Karpas-422 (cell line): ENCODE results near the gene MAB21L4. TPM values are rescaled to one million over a fixed set of nuclear protein-coding genes. Genes with fewer than 3 reads are reported as not detected.
A peak's percentile ranks its signal among the peaks of the same experiment; 100 is the strongest.

Experiments used
- DNase-seq: peaks from one replicate; pipeline ENCODE4 v3.0.0-alpha.2; 2015
- H2AFZ ChIP-seq: fragments of 200-600 bp; sonication (generic); 2 replicates; pipeline ENCODE4 v1.6.1; 2014; ENCODE audit warnings: antibody characterized with exemption, low read length, mixed read lengths
- H3K27ac ChIP-seq: fragments of 200-600 bp; sonication (generic); 2 replicates; pipeline ENCODE4 v1.5.1; 2014; ENCODE audit warnings: mild to moderate bottlenecking, low read length, moderate library complexity
- H3K27me3 ChIP-seq: fragments of 200-600 bp; sonication (generic); 2 replicates; pipeline ENCODE4 v1.6.1; 2014; ENCODE audit warnings: low read length, mixed read lengths
- H3K36me3 ChIP-seq: fragments of 200-600 bp; sonication (generic); 2 replicates; pipeline ENCODE4 v1.6.1; 2014; ENCODE audit warnings: low read length, mixed read lengths; ENCODE audit not compliant: insufficient read depth
- H3K4me1 ChIP-seq: fragments of 200-600 bp; sonication (generic); 2 replicates; pipeline ENCODE4 v1.6.1; 2014; ENCODE audit warnings: mild to moderate bottlenecking, low read length, mixed read lengths
- H3K4me2 ChIP-seq: fragments of 200-600 bp; sonication (generic); 2 replicates; pipeline ENCODE4 v1.6.1; 2014; ENCODE audit warnings: low read length, low read depth, mild to moderate bottlenecking; ENCODE audit not compliant: poor library complexity, severe bottlenecking
- H3K4me3 ChIP-seq: fragments of 200-600 bp; sonication (generic); 2 replicates; pipeline ENCODE4 v1.5.1; 2014; ENCODE audit warnings: mild to moderate bottlenecking, antibody characterized with exemption, low read length, mixed read lengths
- H3K79me2 ChIP-seq: fragments of 200-600 bp; sonication (generic); 2 replicates; pipeline ENCODE4 v1.6.1; 2014; ENCODE audit warnings: mild to moderate bottlenecking, low read length, mixed read lengths
- H3K9ac ChIP-seq: fragments of 200-600 bp; sonication (generic); 2 replicates; pipeline ENCODE4 v1.6.0; 2014; ENCODE audit warnings: low read length
- H3K9me2 ChIP-seq: fragments of 200-600 bp; sonication (generic), shearing (Covaris generic); replicated peaks from 2 replicates; pipeline ENCODE4 v1.6.0; 2014; ENCODE audit warnings: mild to moderate bottlenecking, low read length, moderate library complexity; ENCODE audit not compliant: insufficient read depth
- H3K9me3 ChIP-seq: fragments of 300-700, 200-600 bp; sonication (generic); 2 replicates; pipeline ENCODE4 v1.6.1; 2014; ENCODE audit warnings: low read length, mixed read lengths
- H4K20me1 ChIP-seq: fragments of 200-600 bp; sonication (generic); 2 replicates; pipeline ENCODE4 v1.6.1; 2014; ENCODE audit warnings: mild to moderate bottlenecking, antibody characterized with exemption, low read length, low read depth; ENCODE audit not compliant: insufficient read depth
- total RNA-seq: library from RNA; depleted of rRNA; stranded (reverse); fragments of >200 nt; shearing (Covaris generic); gene quantifications from 2 replicates; pipeline ENCODE4 v1.2.3, GENCODE V29; 2014; ENCODE audit warnings: low replicate concordance

The MAB21L4 gene
- total RNA-seq, 1 experiment from 2014 or later, result not detected

DNA sequence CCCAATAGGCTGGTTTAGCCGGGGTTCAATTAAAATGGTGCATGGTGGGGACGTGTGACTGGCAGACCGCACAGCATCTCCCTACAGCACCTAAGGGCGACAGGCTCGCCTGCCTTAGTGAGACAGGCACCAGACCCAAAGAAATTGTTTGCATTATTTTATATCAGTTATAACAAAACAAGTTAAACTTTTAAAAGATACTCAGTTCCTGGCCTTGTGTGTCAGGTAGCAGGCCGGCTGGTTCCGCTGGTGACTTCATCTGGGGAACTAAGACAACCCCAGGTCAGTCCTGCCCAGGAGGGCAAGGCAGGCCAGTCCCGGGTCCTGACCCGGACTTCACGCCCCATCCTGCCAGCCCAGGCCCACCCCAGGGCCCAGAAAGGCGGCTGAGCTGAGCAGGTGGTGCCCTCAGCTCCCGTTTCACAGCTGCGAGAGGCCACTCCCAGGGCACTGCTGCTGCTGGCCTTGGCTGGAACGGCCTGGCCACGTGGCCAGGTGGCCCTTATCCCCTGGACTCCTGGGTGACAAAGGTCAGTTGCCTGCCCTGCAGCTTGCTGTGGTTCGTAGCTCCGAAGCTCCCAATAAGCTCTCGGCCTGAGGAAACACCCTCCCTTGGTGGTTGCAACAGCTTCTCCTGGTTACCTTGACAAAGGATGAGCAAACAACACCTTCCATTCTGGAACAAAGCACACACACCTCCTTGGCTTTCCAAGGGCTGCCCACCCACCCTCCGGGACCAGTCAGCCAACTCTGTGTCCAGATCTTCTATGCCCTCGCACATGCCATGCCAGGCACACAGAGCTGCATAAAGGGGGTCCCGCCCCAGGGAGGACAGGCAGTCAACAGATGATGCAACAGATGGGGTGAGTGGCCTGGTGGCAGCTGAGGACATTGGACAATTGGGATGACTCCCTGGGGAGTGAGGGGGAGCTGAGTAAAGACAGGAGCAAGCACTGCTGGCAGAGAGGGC is 38.6 kb downstream of the MAB21L4 start:
- H4K20me1 ChIP-seq, result no peaks in the 10 kb centered on the region
- no peaks in the 10 kb centered on the region for H3K36me3 ChIP-seq
- DNase-seq, result no peak
- H3K9ac ChIP-seq, result no peak overlapping the region
- H3K9me2 ChIP-seq, result no peaks in the 10 kb centered on the region
- no peaks in the 10 kb centered on the region for H3K27me3 ChIP-seq
- no peak overlapping the region for H3K4me2 ChIP-seq
- H3K4me1 ChIP-seq, result no peaks in the 10 kb centered on the region
- no peaks in the 10 kb centered on the region for H3K9me3 ChIP-seq
- no peak overlapping the region for H3K27ac ChIP-seq
- H3K4me3 ChIP-seq, result no peak overlapping the region
- H2AFZ ChIP-seq, result no peak overlapping the region
- H3K79me2 ChIP-seq, result no peaks in the 10 kb centered on the region

DNA sequence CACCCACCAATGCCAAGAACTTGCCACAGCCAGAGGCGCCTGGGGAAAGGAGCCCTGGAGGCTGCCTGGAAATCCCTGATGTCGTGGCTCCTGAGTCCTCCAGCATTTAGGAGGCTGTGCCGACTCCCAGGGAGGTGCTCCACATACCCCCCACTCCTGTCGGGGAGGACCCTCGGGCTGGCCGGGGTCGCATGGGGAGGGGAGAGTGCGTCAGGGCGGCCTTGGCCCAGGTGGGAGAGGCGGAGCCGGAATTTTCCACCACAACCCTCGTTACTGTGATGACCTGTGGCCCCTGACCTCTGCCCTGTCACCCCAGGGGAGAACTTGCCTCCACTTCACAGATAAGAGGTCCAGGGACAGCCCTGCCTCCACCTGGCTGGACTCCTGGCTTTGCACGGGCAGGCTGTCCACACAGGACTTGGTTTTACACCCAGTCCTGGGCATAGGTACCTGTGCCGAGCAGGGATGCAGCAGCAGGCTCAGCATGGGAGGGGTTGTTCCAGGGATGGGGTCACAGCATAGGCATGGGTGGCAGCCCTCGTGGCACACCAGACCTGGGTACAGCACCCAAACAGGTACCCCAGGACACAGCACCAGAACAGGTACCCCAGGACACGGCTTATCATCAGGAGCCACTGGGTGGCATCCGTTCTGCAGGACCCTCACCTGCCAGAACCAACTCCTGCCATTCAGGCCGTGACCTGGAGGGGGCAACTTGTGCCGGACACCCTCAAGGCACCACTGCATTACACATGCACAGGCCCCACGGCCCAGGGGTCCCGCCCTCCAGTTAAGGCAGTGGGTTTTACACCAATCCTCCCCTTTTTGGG is 39.6 kb downstream of the MAB21L4 start:
- Histone ChIP-seq H3K27me3 (no peaks in the 10 kb centered on the region), H3K9ac (no peak overlapping the region), H3K36me3 (no peaks in the 10 kb centered on the region), H3K9me3 (no peaks in the 10 kb centered on the region), H2AFZ (no peak overlapping the region), H3K9me2 (no peaks in the 10 kb centered on the region), H3K79me2 (no peaks in the 10 kb centered on the region), H3K27ac (no peak overlapping the region), H3K4me3 (no peak overlapping the region), H3K4me2 (no peak overlapping the region), H4K20me1 (no peaks in the 10 kb centered on the region), H3K4me1 (no peaks in the 10 kb centered on the region)
- DNase-seq, result peak; percentile 75

DNA sequence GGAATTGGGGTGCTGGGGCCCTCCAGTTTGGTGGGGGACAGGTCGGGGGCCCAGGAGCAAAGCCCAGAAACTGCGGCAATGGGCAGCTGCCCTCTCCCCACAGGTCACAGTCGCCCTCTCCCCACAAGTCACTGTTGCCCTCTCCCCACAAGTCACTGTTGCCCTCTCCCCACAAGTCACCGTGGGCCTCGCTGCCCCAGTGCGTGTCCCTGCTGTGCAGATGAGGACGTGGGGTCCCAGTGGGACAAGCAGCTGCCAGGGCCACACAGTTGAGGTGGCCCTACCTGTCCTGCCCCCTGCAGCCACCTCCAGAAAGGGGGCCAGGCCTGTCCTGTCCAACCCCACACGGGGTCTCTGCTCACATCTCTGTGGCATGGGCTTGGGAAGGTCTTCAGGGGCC is 40.3 kb downstream of the MAB21L4 start:
- H3K9me2 ChIP-seq, result no peaks in the 10 kb centered on the region
- no peaks in the 10 kb centered on the region for H3K9me3 ChIP-seq
- no peaks in the 10 kb centered on the region for H3K79me2 ChIP-seq
- no peak overlapping the region for H3K4me2 ChIP-seq
- H3K9ac ChIP-seq, result no peak overlapping the region
- H3K4me3 ChIP-seq, result no peak overlapping the region
- no peaks in the 10 kb centered on the region for H4K20me1 ChIP-seq
- H3K4me1 ChIP-seq, result no peaks in the 10 kb centered on the region
- no peaks in the 10 kb centered on the region for H3K36me3 ChIP-seq
- H3K27me3 ChIP-seq, result no peaks in the 10 kb centered on the region
- H2AFZ ChIP-seq, result no peak overlapping the region
- H3K27ac ChIP-seq, result no peak overlapping the region
- DNase-seq, result no peak

DNA sequence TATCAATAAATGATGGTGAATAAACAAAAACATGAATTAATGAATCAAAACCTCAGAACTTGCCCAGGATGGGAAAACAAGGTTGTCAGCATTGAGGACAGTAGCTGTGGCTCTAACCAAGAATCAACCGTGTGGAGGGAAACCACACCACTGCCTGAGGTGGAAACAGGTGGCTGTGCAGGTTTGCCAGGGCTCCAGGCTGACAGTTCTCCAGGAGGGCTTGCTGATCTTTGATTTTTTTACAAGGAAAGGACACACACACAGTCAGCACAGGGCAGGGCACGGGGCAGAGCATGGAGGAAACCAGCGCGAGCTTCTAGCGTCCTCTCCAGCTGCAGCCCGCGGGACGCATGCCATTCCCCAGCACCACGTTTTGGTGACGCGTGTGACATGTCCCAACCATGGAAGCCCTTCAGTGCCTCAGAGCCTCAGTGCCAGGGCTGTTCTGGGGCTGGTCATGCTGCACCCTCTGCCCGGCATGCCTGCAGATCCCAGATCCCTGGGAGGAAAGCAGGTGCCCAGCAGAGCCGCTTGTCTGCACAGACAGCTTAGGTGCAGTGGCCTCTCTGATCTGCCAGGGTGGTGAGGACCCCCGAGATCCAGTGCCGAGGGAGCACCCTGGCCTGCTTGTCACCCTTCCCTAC is 43.2 kb downstream of the MAB21L4 start:
- Histone ChIP-seq H2AFZ (no peak overlapping the region), H3K4me2 (no peak overlapping the region), H3K9ac (no peak overlapping the region), H3K27ac (no peak overlapping the region), H3K27me3 (no peaks in the 10 kb centered on the region), H3K9me3 (no peaks in the 10 kb centered on the region), H3K9me2 (no peaks in the 10 kb centered on the region), H3K4me3 (no peak overlapping the region), H3K4me1 (no peaks in the 10 kb centered on the region), H3K79me2 (no peaks in the 10 kb centered on the region), H3K36me3 (no peaks in the 10 kb centered on the region), H4K20me1 (no peaks in the 10 kb centered on the region)
- DNase-seq, result no peak

DNA sequence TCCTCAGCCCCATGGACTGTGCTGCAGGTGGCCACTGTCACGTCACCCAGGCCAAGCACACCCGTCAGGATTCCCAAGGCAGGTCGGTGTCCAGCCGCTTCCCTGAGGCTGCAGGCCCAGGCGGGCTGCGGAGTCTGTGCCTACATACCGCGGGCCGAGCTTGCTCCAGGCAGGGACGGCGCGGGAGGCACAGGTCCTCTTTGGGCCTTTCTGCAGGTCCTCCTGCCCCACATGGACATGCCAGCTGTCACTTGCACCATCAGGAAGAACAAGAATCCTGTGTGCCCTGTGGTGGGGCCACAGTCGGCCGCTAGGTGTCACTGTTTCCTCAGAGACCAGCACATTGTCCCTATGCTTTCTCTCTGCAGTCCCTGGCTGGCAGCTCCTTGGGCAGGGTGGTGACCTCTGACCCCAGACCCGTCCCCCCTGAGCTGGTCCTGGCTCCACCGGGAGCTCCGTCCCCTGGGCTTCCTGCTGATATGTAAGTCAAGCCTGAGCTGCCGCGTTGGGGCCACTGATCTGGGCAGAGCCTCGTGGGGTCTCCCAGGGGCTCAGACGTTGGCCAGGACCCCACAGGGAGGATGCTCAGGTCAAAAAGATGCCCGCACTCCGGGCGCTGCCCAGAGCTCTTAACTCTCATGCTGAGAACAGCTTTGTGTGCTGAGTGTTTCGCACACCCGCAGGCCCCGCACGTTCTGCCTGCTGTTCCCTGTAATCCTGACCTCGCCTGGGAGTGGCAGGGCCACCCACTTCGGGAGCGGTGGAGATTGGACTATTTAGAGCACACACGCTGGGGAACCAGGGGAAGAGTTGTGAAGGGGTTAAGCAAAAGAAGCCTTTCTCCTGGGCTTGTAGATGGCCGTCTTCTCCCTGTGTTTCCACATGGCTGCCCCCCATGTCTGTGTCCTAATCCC is 44.6 kb downstream of the MAB21L4 start:
- H3K9ac ChIP-seq, result no peak overlapping the region
- H3K4me2 ChIP-seq, result no peak overlapping the region
- no peaks in the 10 kb centered on the region for H4K20me1 ChIP-seq
- H3K9me2 ChIP-seq, result no peaks in the 10 kb centered on the region
- H3K4me3 ChIP-seq, result no peak overlapping the region
- no peaks in the 10 kb centered on the region for H3K4me1 ChIP-seq
- DNase-seq, result peak; percentile 91
- no peaks in the 10 kb centered on the region for H3K9me3 ChIP-seq
- no peak overlapping the region for H3K27ac ChIP-seq
- no peak overlapping the region for H2AFZ ChIP-seq
- no peaks in the 10 kb centered on the region for H3K27me3 ChIP-seq
- H3K36me3 ChIP-seq, result no peaks in the 10 kb centered on the region
- H3K79me2 ChIP-seq, result no peaks in the 10 kb centered on the region

DNA sequence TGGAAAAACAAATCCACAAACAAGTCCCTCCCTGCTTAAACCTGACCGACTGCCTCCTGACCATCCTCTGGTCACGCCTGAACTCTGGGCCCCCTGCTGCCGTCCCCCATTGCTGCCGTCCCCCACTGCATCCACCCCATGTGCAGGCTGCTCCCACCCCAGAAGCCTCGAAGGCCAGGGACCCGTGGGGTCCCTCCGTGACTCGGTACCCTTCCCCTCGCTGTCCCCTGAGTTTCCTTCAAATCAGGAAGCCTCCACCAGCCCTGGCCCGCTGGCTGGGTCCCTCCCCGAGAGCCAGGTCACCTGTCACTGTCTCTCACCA is 45.2 kb downstream of the MAB21L4 start:
- H4K20me1 ChIP-seq, result no peaks in the 10 kb centered on the region
- no peak overlapping the region for H3K27ac ChIP-seq
- DNase-seq, result no peak
- H3K4me1 ChIP-seq, result no peaks in the 10 kb centered on the region
- no peaks in the 10 kb centered on the region for H3K9me3 ChIP-seq
- no peak overlapping the region for H3K4me3 ChIP-seq
- no peaks in the 10 kb centered on the region for H3K9me2 ChIP-seq
- no peak overlapping the region for H2AFZ ChIP-seq
- no peak overlapping the region for H3K4me2 ChIP-seq
- H3K36me3 ChIP-seq, result no peaks in the 10 kb centered on the region
- H3K79me2 ChIP-seq, result no peaks in the 10 kb centered on the region
- H3K27me3 ChIP-seq, result no peaks in the 10 kb centered on the region
- no peak overlapping the region for H3K9ac ChIP-seq

DNA sequence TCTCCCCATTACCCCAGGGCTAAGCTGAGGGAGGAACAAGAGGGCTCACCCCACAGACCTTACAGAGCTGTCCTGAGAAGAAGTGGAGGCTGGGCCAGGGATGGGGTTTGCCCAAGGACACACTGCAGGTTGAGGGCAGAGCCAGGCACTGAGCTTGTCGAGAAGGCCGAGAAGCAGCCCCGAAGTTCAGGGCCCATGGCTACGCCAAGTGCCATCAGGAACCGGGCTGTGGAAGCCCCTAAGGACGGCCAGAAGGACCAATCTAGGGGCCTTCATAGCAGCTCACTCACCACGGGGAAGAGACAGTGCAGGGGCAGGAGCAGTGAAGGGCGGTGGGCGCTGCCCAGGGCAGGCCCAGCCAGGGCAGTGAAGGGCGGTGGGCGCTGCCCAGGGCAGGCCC is 45.9 kb downstream of the MAB21L4 start:
- Histone ChIP-seq H3K36me3 (no peaks in the 10 kb centered on the region), H3K9me2 (no peaks in the 10 kb centered on the region), H3K9me3 (no peaks in the 10 kb centered on the region), H3K9ac (no peak overlapping the region), H3K4me1 (no peaks in the 10 kb centered on the region), H3K4me3 (no peak overlapping the region), H3K4me2 (no peak overlapping the region), H3K27ac (no peak overlapping the region), H3K27me3 (no peaks in the 10 kb centered on the region), H2AFZ (no peak overlapping the region), H3K79me2 (no peaks in the 10 kb centered on the region), H4K20me1 (no peaks in the 10 kb centered on the region)
- DNase-seq, result no peak
